OCI-LY1 (cell line): ENCODE data around the gene CUX1.

Experiments used
- H2AFZ ChIP-seq: fragments of 200-600 bp; sonication (generic), shearing (Covaris generic); 2 replicates; pipeline ENCODE4 v1.6.0; 2014; ENCODE audit warnings: antibody characterized with exemption, mild to moderate bottlenecking, low read length
- H3F3A ChIP-seq: fragments of 200-600 bp; sonication (generic), shearing (Covaris generic); 2 replicates; pipeline ENCODE4 v1.6.0; 2014; ENCODE audit warnings: mild to moderate bottlenecking, antibody characterized with exemption, low read length, moderate library complexity; ENCODE audit not compliant: insufficient read depth
- H3K27ac ChIP-seq: fragments of 200-600 bp; sonication (generic); 2 replicates; pipeline ENCODE4 v1.5.1; 2014; ENCODE audit warnings: low read length, mixed run types, mild to moderate bottlenecking, low read depth; ENCODE audit not compliant: poor library complexity, severe bottlenecking
- H3K27me3 ChIP-seq: fragments of 200-600 bp; sonication (generic); 2 replicates; pipeline ENCODE4 v1.6.0; 2014; ENCODE audit warnings: antibody characterized with exemption, mild to moderate bottlenecking, low read length, moderate library complexity; ENCODE audit not compliant: insufficient read depth
- H3K36me3 ChIP-seq: fragments of 200-600 bp; sonication (generic); 2 replicates; pipeline ENCODE4 v1.6.1; 2014; ENCODE audit warnings: mild to moderate bottlenecking, antibody characterized with exemption, low read length, moderate library complexity, mixed read lengths; ENCODE audit not compliant: insufficient read depth
- H3K4me1 ChIP-seq: fragments of 200-600 bp; sonication (generic); 2 replicates; pipeline ENCODE4 v1.5.1; 2014; ENCODE audit warnings: mild to moderate bottlenecking, low read length, moderate library complexity; ENCODE audit not compliant: insufficient read depth, severe bottlenecking
- H3K4me2 ChIP-seq: fragments of 200-600 bp; sonication (generic), shearing (Covaris generic); 2 replicates; pipeline ENCODE4 v1.6.1; 2014; ENCODE audit warnings: low read length
- H3K4me3 ChIP-seq: fragments of 200-600 bp; sonication (generic); 2 replicates; pipeline ENCODE4 v1.5.1; 2014; ENCODE audit warnings: low read length, low read depth, mild to moderate bottlenecking, mixed read lengths; ENCODE audit not compliant: poor library complexity, severe bottlenecking
- H3K79me2 ChIP-seq: fragments of 200-600 bp; shearing (Covaris generic); 2 replicates; pipeline ENCODE4 v1.6.1; 2016; ENCODE audit warnings: mixed run types, low read length, mixed read lengths; ENCODE audit not compliant: insufficient read depth
- H3K9ac ChIP-seq: fragments of 200-600 bp; sonication (generic), shearing (Covaris generic); 2 replicates; pipeline ENCODE4 v1.6.1; 2014; ENCODE audit warnings: mild to moderate bottlenecking, low read length, mixed read lengths
- H3K9me2 ChIP-seq: fragments of 200-600 bp; sonication (generic), shearing (Covaris generic); 2 replicates; pipeline ENCODE4 v1.6.1; 2014; ENCODE audit warnings: low read depth, mild to moderate bottlenecking, low read length, mixed read lengths
- H3K9me3 ChIP-seq: fragments of 200-600 bp; shearing (Covaris generic); 2 replicates; pipeline ENCODE4 v1.6.1; 2014; ENCODE audit warnings: low read length, mixed read lengths
- H4K20me1 ChIP-seq: fragments of 200-600 bp; sonication (generic), shearing (Covaris generic); 2 replicates; pipeline ENCODE4 v1.6.0; 2016; ENCODE audit warnings: mild to moderate bottlenecking, low read length; ENCODE audit not compliant: insufficient read depth
- EZH2 ChIP-seq: fragments of 200-600 bp; sonication (generic), shearing (Covaris generic); IDR thresholded peaks from 2 replicates; pipeline ENCODE4 v1.8.0; 2017; ENCODE audit warnings: borderline replicate concordance, mixed run types, mild to moderate bottlenecking, antibody characterized with exemption, low read length, moderate library complexity, mixed read lengths
- TF ChIP-seq, protein P1 (sequence below): fragments of 200-600 bp; sonication (generic), shearing (Covaris generic); IDR thresholded peaks from 2 replicates; pipeline ENCODE4 v1.5.1; 2017; ENCODE audit warnings: mild to moderate bottlenecking, antibody characterized with exemption, low read length, moderate library complexity, mixed read lengths

CUX1 gene

DNA sequence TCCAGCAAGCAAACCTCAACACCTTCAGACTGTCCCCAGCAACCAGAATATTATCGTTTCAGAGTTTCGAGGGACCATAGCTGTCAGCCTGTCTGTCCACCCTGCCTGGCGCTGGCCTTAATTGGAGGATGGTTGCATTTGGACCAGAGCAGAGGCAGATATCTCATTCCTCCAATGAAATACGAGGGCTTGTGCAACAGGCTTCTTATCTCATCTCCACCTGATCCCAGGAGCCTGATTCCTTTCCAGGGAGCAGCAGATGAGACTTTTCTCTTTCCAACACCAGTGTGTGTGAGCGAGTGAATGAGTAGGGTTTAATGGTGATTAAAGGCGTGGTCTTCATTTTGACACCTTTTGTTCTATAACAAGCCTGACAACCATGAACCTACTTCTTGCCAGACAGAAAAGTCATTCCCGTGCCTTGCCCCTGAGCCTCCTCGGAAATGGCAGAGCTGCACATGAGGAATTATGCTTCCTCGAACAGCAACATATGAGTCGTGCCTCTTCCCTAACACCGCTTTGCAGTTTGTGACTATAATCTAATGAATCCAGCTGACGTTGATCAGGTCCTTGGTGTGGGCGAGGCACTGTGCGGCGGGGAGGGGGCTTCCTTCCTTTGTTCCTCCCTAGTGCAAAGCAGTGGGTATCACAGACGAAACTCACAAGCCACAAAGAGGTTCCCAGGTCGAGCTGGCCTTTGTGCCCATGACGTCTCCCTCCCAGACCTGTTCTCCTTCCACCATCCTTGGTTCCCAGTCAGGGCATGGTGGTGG, 147.4 kb downstream of the CUX1 start:
- Histone ChIP-seq H3K27me3 (no peaks in the 10 kb centered on the region), H2AFZ (no peak overlapping the region), H3K4me1 (peaks cover 45% of the 10 kb centered on the region), H3K79me2 (peaks cover 53% of the 10 kb centered on the region), H3K27ac (peak overlapping the region; percentile 12), H3K9me3 (no peaks in the 10 kb centered on the region), H3K9ac (no peak overlapping the region), H3K4me2 (no peak overlapping the region), H3K4me3 (no peak overlapping the region), H3F3A (peaks cover 14% of the 10 kb centered on the region), H3K9me2 (no peaks in the 10 kb centered on the region), H3K36me3 (peaks cover 54% of the 10 kb centered on the region), H4K20me1 (no peaks in the 10 kb centered on the region)
- TF ChIP-seq EZH2, result no peak
- TF ChIP-seq, protein P1, sequence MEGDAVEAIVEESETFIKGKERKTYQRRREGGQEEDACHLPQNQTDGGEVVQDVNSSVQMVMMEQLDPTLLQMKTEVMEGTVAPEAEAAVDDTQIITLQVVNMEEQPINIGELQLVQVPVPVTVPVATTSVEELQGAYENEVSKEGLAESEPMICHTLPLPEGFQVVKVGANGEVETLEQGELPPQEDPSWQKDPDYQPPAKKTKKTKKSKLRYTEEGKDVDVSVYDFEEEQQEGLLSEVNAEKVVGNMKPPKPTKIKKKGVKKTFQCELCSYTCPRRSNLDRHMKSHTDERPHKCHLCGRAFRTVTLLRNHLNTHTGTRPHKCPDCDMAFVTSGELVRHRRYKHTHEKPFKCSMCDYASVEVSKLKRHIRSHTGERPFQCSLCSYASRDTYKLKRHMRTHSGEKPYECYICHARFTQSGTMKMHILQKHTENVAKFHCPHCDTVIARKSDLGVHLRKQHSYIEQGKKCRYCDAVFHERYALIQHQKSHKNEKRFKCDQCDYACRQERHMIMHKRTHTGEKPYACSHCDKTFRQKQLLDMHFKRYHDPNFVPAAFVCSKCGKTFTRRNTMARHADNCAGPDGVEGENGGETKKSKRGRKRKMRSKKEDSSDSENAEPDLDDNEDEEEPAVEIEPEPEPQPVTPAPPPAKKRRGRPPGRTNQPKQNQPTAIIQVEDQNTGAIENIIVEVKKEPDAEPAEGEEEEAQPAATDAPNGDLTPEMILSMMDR, result no peak

DNA sequence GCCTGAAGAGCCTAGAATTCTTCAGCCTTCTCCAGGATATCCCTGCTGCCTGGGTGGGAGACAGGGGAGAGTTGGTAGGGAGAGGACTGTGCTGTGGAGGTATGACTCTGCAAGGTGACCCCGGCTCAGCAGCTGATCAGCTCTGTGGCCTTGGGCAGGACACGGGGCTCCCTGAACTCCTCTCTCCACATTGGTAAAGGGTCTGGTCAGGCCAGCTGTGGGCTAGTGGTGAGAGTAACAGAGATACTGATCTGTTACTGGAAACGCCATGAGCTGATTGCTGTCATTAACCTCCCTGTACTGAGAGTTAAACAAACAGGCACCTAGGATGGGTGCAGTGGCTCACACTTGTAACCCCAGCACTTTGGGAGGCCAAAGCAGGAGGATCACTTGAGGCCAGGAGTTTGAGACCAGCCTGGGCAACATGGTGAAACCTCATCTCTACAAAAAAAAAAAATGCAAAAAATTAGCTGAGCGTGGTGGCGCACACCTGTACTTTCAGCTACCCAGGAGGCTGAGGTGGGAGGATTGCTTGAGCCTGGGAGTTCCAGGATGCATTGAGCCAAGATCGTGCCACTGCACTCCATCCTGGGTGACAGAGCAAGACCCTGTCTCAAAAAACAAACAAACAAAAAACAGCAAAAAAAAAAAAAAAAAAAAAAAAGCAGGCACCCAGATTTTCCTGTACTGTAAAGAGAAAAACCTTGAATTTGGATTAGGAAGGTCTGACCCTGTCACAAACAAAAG, 151.5 kb downstream of the CUX1 start:
- Histone ChIP-seq H3K4me3 (peak overlapping the region; percentile 35), H3K79me2 (peaks cover 36% of the 10 kb centered on the region), H4K20me1 (no peaks in the 10 kb centered on the region), H3K4me1 (peaks cover 75% of the 10 kb centered on the region), H3K27me3 (no peaks in the 10 kb centered on the region), H3K27ac (peak overlapping the region; percentile 95), H3K4me2 (peak overlapping the region; percentile 63), H2AFZ (no peak overlapping the region), H3K9ac (peak overlapping the region; percentile 69), H3K36me3 (peaks cover 53% of the 10 kb centered on the region), H3K9me2 (no peaks in the 10 kb centered on the region), H3F3A (peaks cover 14% of the 10 kb centered on the region), H3K9me3 (no peaks in the 10 kb centered on the region)
- TF ChIP-seq, protein P1, result no peak
- TF ChIP-seq EZH2, result no peak

DNA sequence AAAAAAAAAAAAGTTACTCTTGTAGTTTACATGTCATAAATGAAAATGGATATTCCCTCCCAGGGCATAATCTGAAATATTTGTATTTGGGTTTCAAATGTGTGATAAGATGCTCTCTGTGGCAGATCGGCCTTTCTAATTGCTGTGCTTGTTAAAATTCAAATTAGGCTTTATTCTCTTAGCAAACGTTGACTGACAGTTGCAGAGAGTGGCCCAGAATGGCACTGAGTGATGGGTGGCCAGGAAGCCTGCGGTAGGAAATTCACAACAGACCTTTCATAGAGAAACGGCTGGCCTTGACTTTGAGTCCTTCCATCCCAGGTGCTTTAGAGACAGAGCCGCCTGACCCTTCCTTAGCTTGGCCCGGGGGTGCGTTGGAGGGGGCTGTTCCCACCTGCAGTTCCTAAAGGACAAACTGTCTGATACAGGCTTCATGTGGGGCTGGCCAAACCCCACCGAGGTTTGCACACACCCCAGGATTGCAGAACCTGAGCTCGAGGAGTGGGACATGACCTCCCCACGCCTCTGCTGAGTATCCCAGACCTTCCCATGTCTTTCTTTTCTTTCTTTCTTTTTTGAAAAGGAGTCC, 152.7 kb downstream of the CUX1 start:
- Histone ChIP-seq H4K20me1 (no peaks in the 10 kb centered on the region), H2AFZ (no peak overlapping the region), H3K4me1 (peaks cover 86% of the 10 kb centered on the region), H3K9me3 (no peaks in the 10 kb centered on the region), H3K9ac (peak overlapping the region; percentile 69), H3K27me3 (no peaks in the 10 kb centered on the region), H3K9me2 (no peaks in the 10 kb centered on the region), H3F3A (peaks cover 14% of the 10 kb centered on the region), H3K4me2 (peak overlapping the region; percentile 63), H3K79me2 (peaks cover 38% of the 10 kb centered on the region), H3K4me3 (peak overlapping the region; percentile 35), H3K36me3 (peaks cover 42% of the 10 kb centered on the region), H3K27ac (peak overlapping the region; percentile 95)
- TF ChIP-seq, protein P1, result no peak
- TF ChIP-seq EZH2, result no peak
